H9 (cell line): ENCODE data around the gene GXYLT1. TPM values are rescaled to one million over a fixed set of nuclear protein-coding genes. Genes with fewer than 3 reads are reported as not detected.

Experiments
- DNase-seq: peaks from one replicate; pipeline ENCODE4 v3.0.0-alpha.2; 2017
- H2AFZ ChIP-seq: one replicate; pipeline ENCODE4 v1.6.1; 2013; ENCODE audit warnings: mild to moderate bottlenecking, low read length, control low read depth, moderate library complexity
- H2AK5ac ChIP-seq: 2 replicates; pipeline ENCODE4 v1.6.1; 2013; ENCODE audit warnings: low read length, control low read depth, mixed read lengths; ENCODE audit not compliant: insufficient read length
- H2BK120ac ChIP-seq: one replicate; pipeline ENCODE4 v1.6.1; 2013; ENCODE audit warnings: low read depth, mild to moderate bottlenecking, low read length, control low read depth, inconsistent platforms; ENCODE audit not compliant: poor library complexity, severe bottlenecking
- H2BK12ac ChIP-seq: 2 replicates; pipeline ENCODE4 v1.6.1; 2013; ENCODE audit warnings: low read length, control low read depth, mixed read lengths, low read depth; ENCODE audit not compliant: insufficient read length
- H2BK15ac ChIP-seq: 2 replicates; pipeline ENCODE4 v1.6.1; 2013; ENCODE audit warnings: low read depth, low read length, control low read depth
- H2BK20ac ChIP-seq: one replicate; pipeline ENCODE4 v1.6.1; 2013; ENCODE audit warnings: low read depth, mild to moderate bottlenecking, low read length, control low read depth, inconsistent platforms; ENCODE audit not compliant: poor library complexity, severe bottlenecking
- H2BK5ac ChIP-seq: 2 replicates; pipeline ENCODE4 v1.6.1; 2013; ENCODE audit warnings: low read length, control low read depth, mixed read lengths; ENCODE audit not compliant: insufficient read length
- H3K14ac ChIP-seq: 2 replicates; pipeline ENCODE4 v1.6.1; 2013; ENCODE audit warnings: low read length, control low read depth; ENCODE audit not compliant: insufficient read depth
- H3K18ac ChIP-seq: 2 replicates; pipeline ENCODE4 v1.6.1; 2013; ENCODE audit warnings: low read depth, mild to moderate bottlenecking, mixed read lengths, low read length, control low read depth; ENCODE audit not compliant: insufficient read length
- H3K23ac ChIP-seq: 2 replicates; pipeline ENCODE4 v1.6.1; 2013; ENCODE audit warnings: low read length, control low read depth, mixed read lengths, low read depth; ENCODE audit not compliant: insufficient read length
- H3K23me2 ChIP-seq: 2 replicates; pipeline ENCODE4 v1.6.1; 2013; ENCODE audit warnings: low read depth, mild to moderate bottlenecking, mixed read lengths, low read length, control low read depth; ENCODE audit not compliant: insufficient read length, poor library complexity, severe bottlenecking
- H3K27ac ChIP-seq: 2 replicates; pipeline ENCODE4 v1.5.1; 2013; ENCODE audit warnings: low read length, control low read depth, mixed read lengths, low read depth; ENCODE audit not compliant: insufficient read length
- H3K27me3 ChIP-seq: 2 replicates; pipeline ENCODE4 v1.6.1; 2013; ENCODE audit warnings: low read length, control low read depth, inconsistent platforms; ENCODE audit not compliant: insufficient read depth
- H3K4ac ChIP-seq: 2 replicates; pipeline ENCODE4 v1.6.1; 2013; ENCODE audit warnings: low read depth, mild to moderate bottlenecking, control low read depth, inconsistent platforms, low read length, moderate library complexity
- H3K4me1 ChIP-seq: 2 replicates; pipeline ENCODE4 v1.6.1; 2013; ENCODE audit warnings: low read length, control low read depth, inconsistent platforms; ENCODE audit not compliant: insufficient read depth
- H3K4me2 ChIP-seq: 2 replicates; pipeline ENCODE4 v1.6.1; 2013; ENCODE audit warnings: low read length, control low read depth, mixed read lengths; ENCODE audit not compliant: insufficient read length, insufficient read depth
- H3K56ac ChIP-seq: 2 replicates; pipeline ENCODE4 v1.6.1; 2013; ENCODE audit warnings: low read depth, mild to moderate bottlenecking, mixed read lengths, low read length, control low read depth; ENCODE audit not compliant: insufficient read length
- H3K79me1 ChIP-seq: 2 replicates; pipeline ENCODE4 v1.6.1; 2013; ENCODE audit warnings: low read depth, mild to moderate bottlenecking, moderate library complexity, low read length, control low read depth, inconsistent platforms; ENCODE audit not compliant: insufficient read depth, poor library complexity, severe bottlenecking
- H3K79me2 ChIP-seq: 2 replicates; pipeline ENCODE4 v1.6.1; 2013; ENCODE audit warnings: low read length, control low read depth, inconsistent platforms; ENCODE audit not compliant: insufficient read depth
- H3K9ac ChIP-seq: 2 replicates; pipeline ENCODE4 v1.6.1; 2013; ENCODE audit warnings: low read length, control low read depth, mixed read lengths; ENCODE audit not compliant: insufficient read length; ENCODE audit errors: extremely low read depth
- H3K9me3 ChIP-seq: one replicate; pipeline ENCODE4 v1.6.1; 2013; ENCODE audit warnings: low read depth, low read length, inconsistent platforms; ENCODE audit not compliant: control insufficient read depth
- H3T11ph ChIP-seq: one replicate; pipeline ENCODE4 v1.6.1; 2013; ENCODE audit warnings: mild to moderate bottlenecking, low read length, control low read depth, inconsistent platforms
- H4K20me1 ChIP-seq: one replicate; pipeline ENCODE4 v1.6.1; 2013; ENCODE audit not compliant: control insufficient read depth, insufficient read length, insufficient read depth
- H4K5ac ChIP-seq: 2 replicates; pipeline ENCODE4 v1.6.1; 2013; ENCODE audit warnings: low read depth, mild to moderate bottlenecking, mixed read lengths, low read length, control low read depth; ENCODE audit not compliant: insufficient read length
- H4K8ac ChIP-seq: replicated peaks from 2 replicates; pipeline ENCODE4 v1.6.1; 2013; ENCODE audit warnings: low read length, control low read depth, mixed read lengths, low read depth; ENCODE audit not compliant: insufficient read length
- H4K91ac ChIP-seq: 2 replicates; pipeline ENCODE4 v1.6.1; 2013; ENCODE audit warnings: low read depth, mild to moderate bottlenecking, moderate library complexity, mixed read lengths, low read length, control low read depth; ENCODE audit not compliant: insufficient read length
- H3K27ac Mint-ChIP-seq, 3 experiments: 2 replicates in 2 of 3; 3 replicates in 1 of 3; pipeline ENCODE4 v1.8.0; 2020 to 2021; ENCODE audit warnings: mixed read lengths in 3 of 3, mild to moderate bottlenecking in 1 of 3, moderate library complexity in 1 of 3
- H3K27me3 Mint-ChIP-seq: 2 replicates; pipeline ENCODE4 v1.8.0; 2021; ENCODE audit warnings: low read depth, mild to moderate bottlenecking, moderate library complexity, mixed read lengths
- H3K36me3 Mint-ChIP-seq, 3 experiments: 2 replicates in 2 of 3; 3 replicates in 1 of 3; pipeline ENCODE4 v1.8.0; 2020 to 2021; ENCODE audit warnings: low read depth in 3 of 3, mixed read lengths in 3 of 3; ENCODE audit not compliant: insufficient read depth in 1 of 3
- H3K4me1 Mint-ChIP-seq, 2 experiments: 2 replicates each; pipeline ENCODE4 v1.8.0; 2020; ENCODE audit warnings: mixed read lengths in 2 of 2
- H3K4me3 Mint-ChIP-seq, 2 experiments: 2 replicates in 1 of 2; 3 replicates in 1 of 2; pipeline ENCODE4 v1.8.0; 2020 to 2021; ENCODE audit warnings: mild to moderate bottlenecking in 2 of 2, mixed read lengths in 2 of 2, moderate library complexity in 1 of 2
- H3K9me3 Mint-ChIP-seq, 2 experiments: 2 replicates in 1 of 2; 3 replicates in 1 of 2; pipeline ENCODE4 v1.8.0; 2020; ENCODE audit warnings: mild to moderate bottlenecking in 2 of 2, mixed read lengths in 2 of 2, moderate library complexity in 1 of 2
- WGBS: extraction: QIAGEN DNeasy Blood & Tissue Kit; methylation state at CpG from one replicate; pipeline ENCODE4 v1.1.7; 2013; ENCODE audit warnings: missing lambda C conversion rate, low lambda C conversion rate, mixed read lengths; ENCODE audit not compliant: insufficient read length; ENCODE audit errors: extremely low coverage; 5-methylcytosine and 5-hydroxymethylcytosine counted together
- total RNA-seq: library from RNA; stranded (reverse); gene quantifications from 2 replicates; pipeline ENCODE4 v1.2.1, GENCODE V29; 2021
- TF ChIP-seq, protein P1 (sequence below): fragments of 200-600 bp; sonication (generic); conservative IDR thresholded peaks from 3 replicates; pipeline ENCODE4 v1.8.0; 2021; ENCODE audit warnings: antibody characterized with exemption, mild to moderate bottlenecking

The GXYLT1 gene
- total RNA-seq, 1 experiment from 2014 or later, result 14.5 TPM

DNA sequence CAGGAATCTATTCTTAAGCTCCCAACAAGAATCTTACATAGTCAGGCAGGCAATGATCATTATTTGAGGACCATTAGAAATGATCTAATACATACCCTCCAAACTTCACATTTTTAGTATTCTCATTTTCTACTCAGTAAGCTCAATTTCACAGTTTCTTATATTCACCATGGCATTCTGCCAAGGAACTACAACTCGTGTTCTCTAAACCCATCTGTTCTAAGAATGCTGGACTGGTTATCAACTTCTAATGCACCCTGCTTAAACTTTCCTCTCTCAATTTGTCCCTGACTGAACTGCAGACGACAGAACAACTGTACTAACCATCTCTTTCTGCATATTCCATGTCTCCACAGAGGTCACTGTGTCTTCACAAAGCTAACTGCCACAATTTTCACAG, 58.6 kb downstream of the GXYLT1 start:
- TF ChIP-seq, protein P1, sequence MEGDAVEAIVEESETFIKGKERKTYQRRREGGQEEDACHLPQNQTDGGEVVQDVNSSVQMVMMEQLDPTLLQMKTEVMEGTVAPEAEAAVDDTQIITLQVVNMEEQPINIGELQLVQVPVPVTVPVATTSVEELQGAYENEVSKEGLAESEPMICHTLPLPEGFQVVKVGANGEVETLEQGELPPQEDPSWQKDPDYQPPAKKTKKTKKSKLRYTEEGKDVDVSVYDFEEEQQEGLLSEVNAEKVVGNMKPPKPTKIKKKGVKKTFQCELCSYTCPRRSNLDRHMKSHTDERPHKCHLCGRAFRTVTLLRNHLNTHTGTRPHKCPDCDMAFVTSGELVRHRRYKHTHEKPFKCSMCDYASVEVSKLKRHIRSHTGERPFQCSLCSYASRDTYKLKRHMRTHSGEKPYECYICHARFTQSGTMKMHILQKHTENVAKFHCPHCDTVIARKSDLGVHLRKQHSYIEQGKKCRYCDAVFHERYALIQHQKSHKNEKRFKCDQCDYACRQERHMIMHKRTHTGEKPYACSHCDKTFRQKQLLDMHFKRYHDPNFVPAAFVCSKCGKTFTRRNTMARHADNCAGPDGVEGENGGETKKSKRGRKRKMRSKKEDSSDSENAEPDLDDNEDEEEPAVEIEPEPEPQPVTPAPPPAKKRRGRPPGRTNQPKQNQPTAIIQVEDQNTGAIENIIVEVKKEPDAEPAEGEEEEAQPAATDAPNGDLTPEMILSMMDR, result no peak
- no peak overlapping the region for H3K27ac Mint-ChIP-seq
- H3T11ph ChIP-seq, result no peak overlapping the region
- H3K4ac ChIP-seq, result no peak overlapping the region
- no peaks in the 10 kb centered on the region for H3K27me3 ChIP-seq
- no peak overlapping the region for H4K91ac ChIP-seq
- no peak overlapping the region for H4K8ac ChIP-seq
- H3K9me3 Mint-ChIP-seq, result peaks cover 6 to 10% of the 10 kb centered on the region in 2 experiments
- no peak overlapping the region for H3K14ac ChIP-seq
- no peaks in the 10 kb centered on the region for H3K23me2 ChIP-seq
- H2BK12ac ChIP-seq, result no peak overlapping the region
- H3K18ac ChIP-seq, result no peak overlapping the region
- peaks cover 3% of the 10 kb centered on the region; the same call in 1 of the 2 replicates for H3K4me1 ChIP-seq
- no peak overlapping the region for H4K5ac ChIP-seq
- no peak overlapping the region for H2AK5ac ChIP-seq
- no peak overlapping the region for H2BK20ac ChIP-seq
- peaks cover 10 to 12% of the 10 kb centered on the region in 2 experiments for H3K4me1 Mint-ChIP-seq
- no CpG with 5 or more reads among the region's 2 CpGs for WGBS
- H3K27me3 Mint-ChIP-seq, result no peaks in the 10 kb centered on the region
- no peak for DNase-seq
- H2BK120ac ChIP-seq, result no peak overlapping the region
- H3K79me1 ChIP-seq, result no peaks in the 10 kb centered on the region
- no peak overlapping the region for H2BK5ac ChIP-seq
- no peak overlapping the region for H3K4me3 Mint-ChIP-seq
- H3K56ac ChIP-seq, result no peak overlapping the region
- no peaks in the 10 kb centered on the region for H3K9me3 ChIP-seq
- H3K23ac ChIP-seq, result no peak overlapping the region
- H2AFZ ChIP-seq, result no peak overlapping the region
- no peak overlapping the region for H3K27ac ChIP-seq
- H3K9ac ChIP-seq, result no peak overlapping the region
- no peaks in the 10 kb centered on the region for H3K79me2 ChIP-seq
- no peaks in the 10 kb centered on the region for H4K20me1 ChIP-seq
- H2BK15ac ChIP-seq, result no peak overlapping the region
- H3K36me3 Mint-ChIP-seq, result peaks cover 2 to 5% (median 5%) of the 10 kb centered on the region in 3 experiments; a peak in 5 of 7 replicates
- no peak overlapping the region for H3K4me2 ChIP-seq
